B cell (primary cell): Measurements from ENCODE around the gene ZBTB2.

ENCODE experiments used
- EZH2 ChIP-seq: IDR thresholded peaks from 2 replicates; pipeline ENCODE4 v1.6.1; 2012; ENCODE audit warnings: borderline replicate concordance, low read depth, mild to moderate bottlenecking, moderate library complexity, low read length; ENCODE audit not compliant: insufficient read depth, poor library complexity, severe bottlenecking
- TF ChIP-seq, protein P1 (sequence below): fragments of 200-600 bp; IDR thresholded peaks from one replicate; pipeline ENCODE4 v1.8.0; 2022; ENCODE audit warnings: antibody characterized with exemption, mild to moderate bottlenecking

DNA sequence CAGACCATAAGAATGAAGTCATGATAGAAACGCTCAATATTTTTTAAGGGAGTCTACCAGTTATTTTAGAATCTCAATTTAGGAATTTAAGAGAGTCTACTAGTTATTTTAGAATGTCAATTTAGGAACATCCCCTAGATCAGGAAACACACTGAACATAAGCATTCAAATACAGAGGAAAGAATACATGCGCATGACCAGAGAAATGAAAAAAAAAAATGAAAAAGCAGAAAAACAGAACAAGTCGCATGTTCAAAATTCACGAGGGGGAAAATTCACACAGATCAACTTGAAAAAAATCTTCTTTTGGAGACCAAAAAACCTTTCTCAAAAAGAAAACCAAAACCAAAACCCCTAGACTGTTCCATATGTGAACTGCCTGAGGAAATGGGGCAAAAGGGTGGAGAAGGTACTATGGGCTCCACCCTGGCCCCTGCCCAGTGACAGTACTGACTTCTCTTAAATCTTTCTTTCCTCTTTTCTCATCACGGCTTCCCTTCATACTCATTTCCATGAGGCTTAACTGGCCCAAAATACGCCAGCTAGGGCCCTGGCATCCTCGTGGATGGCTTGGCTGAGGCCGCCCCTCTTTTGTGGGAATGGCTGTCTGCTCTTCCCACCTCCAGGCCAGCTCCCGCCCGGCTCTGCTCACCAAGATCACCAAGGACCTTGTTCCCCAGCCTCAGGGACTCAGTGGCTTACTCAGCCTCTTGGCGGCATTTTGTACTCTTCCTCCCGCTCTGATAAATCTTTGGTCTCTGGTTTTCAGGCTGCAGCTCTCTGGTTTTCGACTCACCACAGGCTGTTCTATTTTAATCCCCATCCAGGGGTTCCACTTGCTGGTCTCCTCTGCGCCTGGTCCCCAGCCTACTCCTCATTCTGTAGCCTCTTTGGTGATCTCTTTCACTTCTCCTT lies 11.2 kb downstream of the ZBTB2 start:
- TF ChIP-seq, protein P1, sequence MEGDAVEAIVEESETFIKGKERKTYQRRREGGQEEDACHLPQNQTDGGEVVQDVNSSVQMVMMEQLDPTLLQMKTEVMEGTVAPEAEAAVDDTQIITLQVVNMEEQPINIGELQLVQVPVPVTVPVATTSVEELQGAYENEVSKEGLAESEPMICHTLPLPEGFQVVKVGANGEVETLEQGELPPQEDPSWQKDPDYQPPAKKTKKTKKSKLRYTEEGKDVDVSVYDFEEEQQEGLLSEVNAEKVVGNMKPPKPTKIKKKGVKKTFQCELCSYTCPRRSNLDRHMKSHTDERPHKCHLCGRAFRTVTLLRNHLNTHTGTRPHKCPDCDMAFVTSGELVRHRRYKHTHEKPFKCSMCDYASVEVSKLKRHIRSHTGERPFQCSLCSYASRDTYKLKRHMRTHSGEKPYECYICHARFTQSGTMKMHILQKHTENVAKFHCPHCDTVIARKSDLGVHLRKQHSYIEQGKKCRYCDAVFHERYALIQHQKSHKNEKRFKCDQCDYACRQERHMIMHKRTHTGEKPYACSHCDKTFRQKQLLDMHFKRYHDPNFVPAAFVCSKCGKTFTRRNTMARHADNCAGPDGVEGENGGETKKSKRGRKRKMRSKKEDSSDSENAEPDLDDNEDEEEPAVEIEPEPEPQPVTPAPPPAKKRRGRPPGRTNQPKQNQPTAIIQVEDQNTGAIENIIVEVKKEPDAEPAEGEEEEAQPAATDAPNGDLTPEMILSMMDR, result no peak
- TF ChIP-seq EZH2, result no peak
